Measurements from ENCODE around the gene CYP2W1.

The CYP2W1 gene

DNA sequence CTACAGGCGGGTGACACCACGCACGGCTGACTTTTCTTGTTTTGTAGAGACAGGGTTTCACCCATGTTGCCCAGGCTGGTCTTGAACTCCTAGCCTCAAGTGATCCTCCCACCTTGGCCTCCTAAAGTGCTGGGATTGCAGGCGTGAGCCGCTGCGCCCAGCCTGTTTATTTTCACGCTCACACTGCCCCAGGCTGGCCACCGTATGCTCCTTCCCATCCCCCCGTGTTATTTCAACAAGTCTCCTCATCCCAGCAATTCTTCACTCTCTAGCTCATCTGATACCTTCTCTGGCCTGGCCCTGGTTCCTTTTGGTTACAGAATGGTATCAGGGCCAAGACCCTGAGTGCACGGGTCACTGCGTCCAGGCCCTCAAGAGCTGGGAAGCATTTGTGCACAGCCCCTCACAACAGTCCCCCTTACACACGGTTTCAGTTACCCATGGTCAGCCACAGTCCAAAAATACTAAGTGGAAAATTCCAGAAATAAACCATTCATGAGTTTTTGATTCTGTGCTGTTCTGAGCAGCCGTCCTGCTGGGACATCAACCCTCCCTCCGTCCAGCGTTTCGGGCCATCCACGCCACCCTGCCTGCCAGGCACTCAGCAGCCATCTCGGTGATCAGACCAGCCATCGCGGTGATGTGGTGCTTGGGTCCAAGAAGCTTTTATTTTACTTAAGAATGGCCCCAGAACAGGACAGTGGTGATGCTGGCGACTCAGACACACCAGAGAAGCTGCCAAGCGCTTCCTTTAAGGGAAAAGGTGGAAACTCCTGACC lies 16.5 kb upstream of the CYP2W1 start:
- no peak for DNase-seq

DNA sequence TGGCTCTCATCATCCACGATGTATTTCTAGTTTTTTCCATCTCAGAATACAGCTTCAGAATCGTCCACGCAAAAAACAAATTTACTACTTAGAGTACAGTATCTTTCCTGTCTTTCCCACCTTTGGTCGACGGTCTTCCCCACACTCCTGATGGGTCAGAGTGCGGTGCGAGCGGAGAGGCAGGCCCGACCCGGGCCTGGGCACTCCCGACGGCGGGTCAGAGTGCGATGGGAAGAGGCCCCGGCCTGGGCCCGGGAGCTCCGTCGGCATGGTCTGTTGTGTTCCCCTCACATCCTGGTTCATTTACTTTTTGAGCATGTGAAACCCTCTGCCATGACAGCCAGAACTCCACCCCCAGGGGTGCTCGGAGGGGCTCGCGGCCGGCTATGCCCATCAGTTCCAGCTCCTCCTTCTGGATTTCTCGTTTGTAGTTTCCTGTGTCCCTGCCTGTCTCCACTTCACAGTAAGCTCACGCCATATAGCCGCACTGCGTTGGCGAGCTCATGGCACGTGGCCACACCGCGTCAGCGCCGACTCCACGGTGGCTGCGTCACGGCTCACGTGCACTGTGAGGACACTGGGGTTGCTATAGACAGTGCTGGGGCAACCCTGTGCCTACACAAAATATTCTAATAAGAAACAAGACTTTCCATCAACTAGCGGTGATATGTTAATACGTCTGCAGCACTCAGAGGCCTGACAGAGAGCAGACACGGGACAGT lies 15.5 kb upstream of the CYP2W1 start:
- DNase-seq = no peak

DNA sequence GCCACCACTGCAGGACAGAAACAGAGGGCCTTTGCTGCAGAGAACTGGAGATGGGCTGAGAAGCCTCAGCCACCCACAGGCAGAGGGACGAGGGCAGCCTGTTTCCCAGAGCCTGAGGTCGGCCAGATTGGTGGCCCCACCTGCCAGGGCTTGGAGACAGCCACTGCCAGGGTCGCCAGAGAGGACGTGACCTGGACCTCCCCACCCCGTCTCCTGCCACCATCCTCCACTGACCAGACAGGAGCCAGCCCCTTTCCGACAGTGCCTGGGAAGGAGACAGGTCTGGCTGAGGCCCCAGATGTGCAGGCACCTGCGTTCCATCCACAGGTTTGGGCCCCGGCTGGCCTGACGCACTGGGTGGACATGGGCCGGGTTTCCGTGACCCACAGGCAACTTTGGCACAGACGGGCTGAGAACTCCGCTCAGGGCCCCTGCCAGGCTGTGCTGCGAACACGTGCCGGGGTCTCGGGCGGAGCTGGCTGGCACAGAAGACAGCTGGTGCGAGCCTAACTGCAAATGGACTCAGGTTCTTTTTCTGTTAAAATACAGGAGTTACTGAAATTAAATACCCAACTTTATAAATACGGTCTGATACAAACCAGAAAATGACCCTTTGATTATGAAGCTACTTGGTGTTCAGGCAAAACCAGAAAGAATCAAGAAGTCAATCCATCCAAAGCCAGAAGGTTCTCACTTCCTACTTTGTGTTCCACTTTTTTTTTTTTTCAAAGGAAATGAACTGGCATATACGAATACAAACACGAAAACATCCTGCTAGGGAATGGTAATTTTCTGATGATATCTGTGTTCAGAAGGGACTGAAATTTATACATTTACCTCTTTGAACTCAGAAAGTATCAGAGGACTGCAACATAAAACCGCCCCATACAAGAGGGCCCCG lies 14.5 kb upstream of the CYP2W1 start:
- DNase-seq = no peak

DNA sequence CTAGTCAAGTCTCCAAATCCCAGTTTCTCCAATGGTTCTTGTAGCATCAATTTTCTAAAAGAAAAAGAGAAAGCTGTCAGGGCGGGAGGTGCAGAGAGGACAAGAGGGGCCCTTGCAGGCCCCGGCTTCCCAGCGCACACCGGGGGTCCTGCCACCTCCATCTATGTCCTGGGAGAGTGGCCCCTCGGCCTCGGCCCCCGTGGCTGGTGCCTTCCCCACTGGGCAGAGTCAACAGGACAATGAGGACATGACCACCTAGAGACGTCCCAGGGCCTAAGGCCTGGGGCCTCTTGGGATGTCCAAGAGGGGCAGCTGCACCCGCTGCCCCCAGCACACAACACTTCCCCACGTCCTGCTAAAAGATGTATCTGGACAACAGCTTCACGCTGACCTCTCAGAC lies 13.6 kb upstream of the CYP2W1 start:
- DNase-seq = no peak

DNA sequence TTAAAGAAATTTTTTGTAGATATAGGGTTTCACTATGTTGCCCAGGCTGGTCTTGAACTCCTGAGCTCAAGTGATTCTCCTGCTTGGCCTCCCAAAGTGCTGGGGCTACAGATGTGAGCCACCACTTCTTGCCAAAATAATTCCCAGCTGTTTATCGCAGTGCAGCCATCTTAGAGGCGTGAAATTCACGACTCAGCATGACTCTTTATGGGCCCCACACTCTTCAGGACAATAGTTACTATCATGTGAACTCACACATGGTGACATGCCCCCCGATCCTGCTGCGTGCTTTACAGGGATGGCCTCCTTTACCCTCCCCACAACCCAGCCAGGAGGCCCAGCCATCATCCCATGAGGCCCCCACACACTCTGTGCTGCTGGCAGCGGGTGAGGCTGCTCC lies 12.2 kb upstream of the CYP2W1 start:
- no peak for DNase-seq

DNA sequence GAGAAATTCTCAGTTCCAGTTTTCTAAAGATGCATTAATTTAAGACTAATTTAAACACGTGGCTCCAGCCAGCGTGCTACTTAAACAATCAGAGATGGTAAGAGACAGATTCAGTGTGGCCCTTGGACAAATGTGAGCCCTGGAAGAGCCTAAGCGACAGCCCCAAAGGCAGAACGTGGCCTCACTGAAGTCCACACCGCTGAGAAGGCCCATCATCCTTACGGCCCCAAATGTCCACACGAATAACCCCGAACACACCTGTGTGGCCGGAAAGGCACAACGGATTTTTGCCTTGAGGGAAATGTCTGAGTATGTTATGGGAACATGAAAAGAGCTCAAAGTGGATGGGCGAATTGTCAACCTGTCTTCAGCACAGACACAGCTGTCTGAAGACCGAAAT lies 10.9 kb upstream of the CYP2W1 start:
- no peak for DNase-seq

DNA sequence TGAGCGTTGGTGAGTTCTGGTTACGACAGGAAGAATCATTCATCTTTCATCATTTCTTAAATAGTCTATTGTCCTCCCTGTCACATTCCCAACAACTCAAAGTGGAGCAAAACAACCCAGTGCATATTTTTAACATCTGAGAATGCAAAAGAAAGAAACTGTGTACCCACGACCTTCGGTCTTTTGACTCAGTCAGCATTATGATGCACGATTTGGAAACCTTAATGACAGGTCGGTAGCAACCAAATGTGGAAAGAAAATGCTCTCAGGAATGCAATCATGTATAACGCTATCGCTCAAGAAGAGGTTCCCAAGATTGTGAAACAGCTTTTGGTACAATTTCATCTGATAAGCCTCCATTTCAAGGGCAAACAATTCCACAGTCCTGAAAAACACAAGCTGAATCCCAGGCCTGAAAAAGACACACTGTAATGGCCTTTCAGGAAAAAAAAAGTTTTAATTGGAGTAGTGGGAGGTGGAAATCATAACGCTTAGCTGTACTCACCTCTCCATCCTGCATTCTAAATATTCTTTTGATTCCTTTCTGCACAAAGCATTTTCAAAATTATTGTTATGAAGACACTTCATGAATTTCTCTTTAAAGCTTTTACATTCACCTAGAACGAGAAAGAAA lies 10.2 kb upstream of the CYP2W1 start:
- no peak for DNase-seq

DNA sequence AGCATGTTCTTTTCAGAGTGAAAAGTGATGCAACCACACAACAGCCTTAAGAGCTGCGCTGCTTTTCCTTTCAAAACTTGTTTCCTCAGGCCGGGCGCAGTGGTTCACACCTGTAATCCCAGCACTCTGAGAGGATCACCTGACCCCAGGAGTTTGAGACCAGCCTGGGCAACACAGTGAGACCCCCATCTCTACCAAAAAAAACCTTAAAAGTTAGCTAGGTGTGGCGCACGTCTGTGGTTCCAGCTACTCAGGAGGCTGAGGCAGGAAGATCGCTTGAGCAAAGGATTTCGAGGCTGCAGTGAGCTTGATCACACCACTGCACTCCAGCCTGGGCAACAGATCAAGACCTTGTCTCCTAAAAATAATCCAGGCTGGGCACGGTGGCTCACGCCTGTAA lies 9.7 kb upstream of the CYP2W1 start:
- no peak for DNase-seq

DNA sequence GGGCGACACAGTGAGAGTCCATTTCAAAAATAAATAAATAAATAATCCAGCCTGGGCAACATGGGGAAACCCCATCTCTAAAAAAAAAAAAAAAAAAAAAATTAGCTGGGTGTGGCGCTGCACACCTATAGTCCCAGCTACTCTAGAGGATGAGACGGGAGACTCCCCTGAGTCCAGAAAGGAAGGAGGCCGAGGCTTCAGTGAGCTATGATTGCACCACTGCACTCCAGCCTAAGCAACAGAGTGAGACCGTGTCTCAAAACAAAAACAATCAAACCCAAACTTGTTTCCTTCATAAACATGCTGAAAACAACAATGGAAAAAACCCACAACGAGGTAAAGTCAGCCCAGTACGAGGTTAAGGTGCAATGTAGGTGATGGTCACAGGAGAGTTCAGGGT lies 8.8 kb upstream of the CYP2W1 start:
- DNase-seq = no peak

DNA sequence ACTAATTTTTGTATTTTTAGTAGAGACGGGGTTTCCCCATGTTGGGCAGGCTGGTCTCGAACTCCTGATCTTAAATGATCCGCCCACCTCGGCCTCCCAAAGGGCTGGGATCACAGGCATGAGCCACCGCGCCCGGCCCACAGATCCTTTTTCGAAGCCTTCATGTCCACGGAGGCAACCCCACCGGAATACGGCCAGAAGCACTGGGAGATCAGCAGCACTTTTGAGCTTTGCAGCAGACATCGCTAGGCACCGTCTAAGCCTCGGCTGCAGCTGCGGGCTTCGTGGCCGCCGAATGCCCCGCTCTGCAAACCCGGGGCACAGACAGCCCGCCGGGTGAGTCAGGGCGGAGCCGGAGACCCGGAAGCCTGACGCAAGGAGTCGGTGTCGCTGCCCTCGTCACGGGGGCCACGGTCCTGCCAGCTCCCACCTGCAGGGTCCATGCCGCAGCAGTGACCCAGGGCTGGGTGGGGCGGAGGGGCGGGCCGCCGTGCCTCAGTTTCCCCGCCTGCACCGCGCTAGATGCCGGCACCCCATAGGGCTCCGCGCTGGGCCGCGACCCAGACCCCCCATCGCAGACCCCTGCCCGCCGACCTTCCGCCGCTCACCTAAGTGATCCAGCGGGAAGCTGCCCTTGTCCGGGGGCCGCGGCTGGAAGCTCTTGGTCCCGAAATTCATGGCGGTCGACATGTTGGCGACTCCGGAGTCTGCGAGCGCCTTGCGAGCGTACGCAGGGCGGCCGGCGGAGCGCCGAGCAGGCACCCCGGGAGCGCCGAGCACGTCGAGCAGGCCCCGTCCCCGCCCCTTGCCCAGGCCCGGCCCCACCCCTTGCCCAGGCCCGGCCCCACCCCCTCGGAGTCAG lies 7.9 kb upstream of the CYP2W1 start, which contains the start of gene COX19:
Gene COX19, minus strand, starts transcription at position 730 of the 862 bp plus-strand sequence. Its CDS starts 40 bp downstream, at position 690.
- peak; percentile 72 for DNase-seq

DNA sequence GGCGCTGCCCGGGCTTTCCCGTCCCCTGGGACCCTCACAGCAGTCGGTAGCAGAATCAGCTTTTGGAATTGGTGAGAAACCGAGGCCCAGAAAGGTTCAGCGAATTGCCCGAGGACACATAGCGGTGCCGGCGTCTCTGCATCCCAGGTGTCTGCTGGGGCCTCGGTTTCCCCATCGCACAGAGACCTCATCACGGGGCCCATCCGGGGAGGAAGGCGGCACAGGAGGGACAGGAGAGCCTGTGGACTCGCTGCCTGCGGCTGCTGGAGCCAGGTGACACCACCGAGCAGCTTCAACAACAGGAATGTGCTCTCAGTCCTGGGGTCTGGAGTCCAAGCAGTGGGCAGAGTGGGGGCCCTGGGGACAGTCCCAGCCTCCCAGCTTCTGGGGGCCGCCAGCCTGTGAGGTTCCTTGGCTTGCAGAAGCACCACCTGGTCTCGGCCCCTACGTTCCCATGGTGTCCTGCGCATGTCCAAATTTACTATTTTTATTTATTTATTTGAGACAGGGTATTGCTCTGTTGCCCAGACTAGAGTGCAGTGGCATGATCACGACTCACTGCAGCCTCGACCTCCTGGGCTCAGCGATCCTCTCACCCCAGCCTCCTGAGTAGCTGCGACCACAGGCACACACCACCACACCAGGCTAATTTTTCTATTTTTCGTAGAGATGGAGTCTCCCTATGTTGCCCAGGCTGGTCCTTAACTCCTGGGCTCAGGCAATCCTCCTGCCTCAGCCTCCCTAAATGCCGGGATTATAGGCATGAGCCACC lies 7.1 kb upstream of the CYP2W1 start:
- no peak for DNase-seq

DNA sequence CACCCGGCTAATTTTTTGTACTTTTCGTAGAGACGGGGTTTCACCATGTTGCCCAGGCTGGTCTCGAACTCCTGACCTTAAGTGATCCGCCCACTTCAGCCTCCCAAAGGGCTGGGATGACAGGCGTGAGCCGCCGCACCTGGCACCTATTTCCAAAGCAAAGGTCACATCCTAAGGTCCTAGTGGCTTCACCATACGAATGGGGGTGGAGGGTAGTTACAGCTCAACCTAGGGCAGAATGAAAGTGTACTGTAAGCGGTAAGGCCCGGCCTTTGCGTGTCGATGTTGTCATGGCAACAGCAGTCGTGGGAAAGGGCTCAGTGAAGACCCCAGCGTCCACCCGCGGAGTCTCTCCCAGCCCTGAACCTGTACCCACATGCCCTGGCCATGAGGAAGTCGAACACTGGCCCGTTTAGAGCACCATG lies 6.1 kb upstream of the CYP2W1 start:
- no peak for DNase-seq

DNA sequence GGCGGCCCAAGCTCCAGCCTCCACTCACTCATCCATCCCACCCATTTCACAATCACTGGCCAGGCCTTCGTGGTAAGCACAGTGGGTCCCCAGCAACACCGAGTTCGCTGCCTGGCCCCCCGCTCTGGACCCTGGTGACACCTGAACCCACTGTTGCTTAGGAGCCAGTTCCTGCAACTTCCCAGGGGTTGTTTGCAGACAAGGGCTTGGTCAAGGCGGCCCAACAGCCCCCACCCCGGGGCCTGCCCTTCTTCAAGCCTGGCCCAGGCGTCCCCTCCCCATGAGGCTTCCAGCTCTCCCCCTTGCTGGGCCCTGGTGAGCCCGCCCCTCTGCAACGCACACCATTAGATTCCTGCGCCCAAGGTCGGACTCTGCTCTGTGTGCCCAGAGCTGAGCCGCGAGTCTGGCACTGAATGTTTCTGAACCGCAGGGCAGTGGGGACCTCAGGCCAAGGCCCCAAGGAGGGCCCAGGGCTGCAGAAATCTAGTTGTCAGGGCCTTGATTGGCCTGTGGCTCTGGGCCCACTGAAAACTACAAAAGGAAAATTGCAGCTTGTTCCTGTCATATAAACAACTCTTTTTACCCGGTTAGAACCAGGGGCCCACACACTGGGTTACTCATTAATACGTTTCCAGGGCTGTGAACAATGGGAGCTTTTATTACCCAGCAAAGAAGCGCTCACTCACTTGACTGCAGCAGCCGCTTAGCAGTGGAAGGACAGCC lies 5.5 kb upstream of the CYP2W1 start:
- DNase-seq = no peak

DNA sequence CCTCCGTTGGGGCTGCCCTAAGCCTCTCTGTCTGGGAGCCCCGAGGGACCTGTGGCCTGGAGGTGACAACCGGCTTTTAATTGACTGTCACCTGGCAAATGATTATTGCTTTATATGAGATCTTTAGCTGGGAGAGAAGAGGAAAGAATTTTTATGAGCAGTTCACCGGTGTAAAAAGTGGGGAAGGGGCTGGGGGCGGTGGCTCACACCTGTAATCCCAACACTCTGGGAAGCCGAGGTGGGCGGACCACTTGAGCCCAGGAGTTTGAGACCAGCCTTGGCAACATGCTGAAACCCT lies 5.0 kb upstream of the CYP2W1 start:
- DNase-seq = no peak

DNA sequence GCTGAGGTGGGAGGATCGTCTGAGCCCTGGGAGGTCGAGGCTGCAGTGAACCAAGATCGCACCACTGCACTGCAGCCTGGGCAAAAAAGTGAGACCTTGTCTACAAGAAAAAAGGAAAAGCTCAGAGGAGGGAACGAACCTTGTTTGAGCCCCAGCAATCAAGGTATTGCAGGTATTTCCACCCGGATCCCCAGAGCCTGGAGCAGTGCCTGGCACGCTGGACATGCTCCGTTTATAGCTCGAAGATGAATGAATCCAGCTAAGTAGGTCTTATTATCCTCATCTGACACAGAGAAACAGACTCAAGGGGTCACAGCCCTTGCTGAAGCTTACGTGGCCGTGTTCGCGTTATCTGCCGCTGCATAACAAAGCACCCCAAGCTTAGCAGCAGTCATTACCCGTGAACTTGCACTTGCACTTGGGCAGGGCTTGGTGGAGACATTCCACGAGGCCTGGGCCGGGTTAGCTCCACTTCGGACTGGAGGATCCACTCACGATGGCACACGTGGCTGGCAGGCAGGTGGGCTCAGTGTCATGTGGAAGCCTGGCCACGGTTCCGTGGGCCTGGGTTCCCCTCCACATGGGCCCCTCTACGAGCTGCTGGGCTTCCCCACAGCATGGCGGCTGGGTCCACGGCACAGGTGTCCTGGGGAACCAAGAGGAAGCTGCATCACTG lies 4.4 kb upstream of the CYP2W1 start:
- DNase-seq = no peak

DNA sequence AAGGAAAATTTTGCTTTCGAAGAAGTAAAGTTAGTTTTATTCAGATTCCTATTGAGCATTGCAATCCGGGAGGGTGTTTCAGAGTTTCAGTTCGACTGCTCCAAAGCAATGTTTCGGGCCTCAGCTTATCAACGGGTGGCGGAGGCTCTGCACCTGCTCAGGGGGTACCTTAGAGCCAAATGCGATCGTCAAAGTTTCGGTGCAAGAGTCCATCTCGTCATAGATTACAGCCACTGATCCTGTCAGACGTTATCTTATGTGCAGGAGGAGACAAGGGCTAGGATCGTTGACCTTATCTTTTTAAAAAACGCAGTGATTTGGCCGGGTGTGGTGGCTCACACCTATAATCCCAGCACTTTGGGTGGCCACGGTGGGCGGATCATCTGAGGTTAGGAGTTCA lies 3.8 kb upstream of the CYP2W1 start:
- no peak for DNase-seq

DNA sequence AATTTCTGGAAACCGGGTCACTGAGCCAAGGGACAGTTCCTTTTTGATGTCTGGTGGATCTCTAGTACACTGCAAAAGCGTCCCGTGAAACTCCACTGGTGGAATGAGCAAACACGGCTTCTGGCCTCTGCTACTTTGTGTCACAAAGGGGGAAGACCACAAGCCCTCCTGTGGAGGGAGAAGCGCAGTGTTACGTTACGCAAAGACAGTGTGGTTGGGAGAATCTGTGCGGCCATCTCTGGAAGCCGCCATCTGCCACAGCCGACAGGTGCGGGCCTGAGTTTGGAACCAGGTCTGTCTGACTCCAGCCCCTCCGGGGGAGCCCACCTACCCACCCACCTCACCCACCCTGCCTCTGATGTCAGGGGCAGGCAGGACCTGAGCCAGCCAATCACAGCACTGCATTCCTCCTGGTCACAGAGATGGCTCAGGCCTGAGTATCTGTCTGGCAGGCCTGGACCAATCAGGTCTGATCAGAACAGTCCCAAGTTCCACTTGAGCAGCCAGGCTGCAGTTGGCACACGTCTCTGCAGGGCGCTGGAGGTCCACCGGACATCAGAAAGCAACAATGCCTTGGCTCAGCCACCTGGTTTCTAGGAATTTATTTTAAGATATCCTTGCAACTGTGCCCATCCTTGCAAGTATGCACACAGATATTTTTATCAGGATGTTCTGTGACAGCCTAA lies 3.0 kb upstream of the CYP2W1 start:
- DNase-seq = no peak

DNA sequence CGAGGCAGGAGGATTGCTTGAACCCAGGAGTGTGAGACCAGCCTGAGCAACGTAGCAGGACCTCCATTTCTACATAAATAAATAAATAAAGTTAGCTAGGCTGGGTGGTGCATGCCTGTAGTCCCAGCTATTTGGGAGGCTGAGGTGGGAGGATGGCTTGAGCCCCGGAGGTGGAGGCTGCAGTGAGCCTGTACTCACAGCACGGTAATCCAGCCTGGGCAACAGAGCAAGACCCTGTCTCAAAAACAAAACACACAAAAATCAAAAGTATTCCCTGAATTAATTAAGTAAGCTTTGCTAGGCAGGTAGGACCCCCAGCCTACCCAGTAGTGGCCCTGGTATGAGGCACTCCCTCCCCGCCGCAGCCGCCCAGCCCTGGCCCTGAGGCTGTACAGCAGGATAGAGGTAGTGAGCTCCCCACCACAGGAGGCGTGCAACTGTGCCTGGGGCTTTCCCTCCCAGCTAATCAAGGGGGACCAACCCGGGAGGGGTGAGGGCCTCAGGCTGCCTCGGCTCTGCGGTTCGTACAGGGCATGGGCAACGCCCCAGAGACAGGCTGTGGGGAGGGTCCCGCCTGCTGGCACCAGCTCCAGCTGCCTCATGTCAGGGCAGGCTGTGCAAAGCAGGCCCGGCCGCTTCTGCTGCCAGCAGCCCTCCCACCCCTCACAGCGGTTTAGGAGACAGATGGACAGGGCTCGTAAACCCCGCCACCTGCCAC lies 1.0 kb upstream of the CYP2W1 start:
- no peak for DNase-seq

DNA sequence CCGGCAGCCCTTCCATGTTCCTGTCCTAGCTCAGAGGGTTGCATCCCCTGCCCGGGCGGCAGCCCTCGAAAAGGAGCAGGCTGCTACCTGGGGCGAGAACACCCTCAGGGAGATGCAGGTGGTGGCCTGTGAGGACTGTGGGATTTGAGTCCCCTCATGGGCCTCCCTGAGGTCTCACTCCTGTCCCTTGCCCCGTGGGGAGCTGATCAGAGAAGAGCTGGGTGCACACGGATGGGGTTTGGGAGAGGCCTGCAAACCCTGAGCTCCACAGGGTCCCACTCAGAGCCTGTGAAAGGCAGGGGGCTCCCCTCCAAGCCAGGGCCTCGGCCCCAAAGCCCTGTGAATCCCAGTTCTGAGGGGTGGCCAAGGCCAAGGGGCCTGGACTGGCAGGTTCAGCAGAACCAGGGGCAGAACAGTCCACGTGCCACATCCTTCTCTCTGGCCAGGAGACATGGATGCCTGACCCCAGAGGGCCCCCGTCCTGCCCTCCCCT lies 424 bp upstream of the CYP2W1 start:
- no peak for DNase-seq
